CD4-positive, alpha-beta T cell treated with Interleukin-17A for 4 hours (primary cell): ENCODE results near the gene EXOC4.
"Not testable (repeated sequence)": the region's sequence is repeated elsewhere in the genome, so short reads cannot be mapped to it uniquely, and the experiment has no call there.

Experiments
- DNase-seq: peaks from one replicate; pipeline ENCODE4 v3.0.0-alpha.2; 2020; ENCODE audit warnings: mixed read lengths

Gene EXOC4

DNA sequence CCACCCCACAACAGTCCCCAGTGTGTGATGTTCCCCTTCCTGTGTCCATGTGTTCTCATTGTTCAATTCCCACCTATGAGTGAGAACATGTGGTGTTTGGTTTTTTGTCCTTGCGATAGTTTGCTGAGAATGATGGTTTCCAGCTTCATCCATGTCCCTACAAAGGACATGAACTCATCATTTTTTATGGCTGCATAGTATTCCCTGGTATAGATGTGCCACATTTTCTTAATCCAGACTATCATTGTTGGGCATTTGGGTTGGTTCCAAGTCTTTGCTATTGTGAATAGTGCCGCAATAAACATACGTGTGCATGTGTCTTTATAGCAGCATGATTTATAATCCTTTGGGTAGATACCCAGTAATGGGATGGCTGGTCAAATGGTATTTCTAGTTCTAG, 26.1 kb downstream of the EXOC4 start:
- not testable (repeated sequence) for DNase-seq

DNA sequence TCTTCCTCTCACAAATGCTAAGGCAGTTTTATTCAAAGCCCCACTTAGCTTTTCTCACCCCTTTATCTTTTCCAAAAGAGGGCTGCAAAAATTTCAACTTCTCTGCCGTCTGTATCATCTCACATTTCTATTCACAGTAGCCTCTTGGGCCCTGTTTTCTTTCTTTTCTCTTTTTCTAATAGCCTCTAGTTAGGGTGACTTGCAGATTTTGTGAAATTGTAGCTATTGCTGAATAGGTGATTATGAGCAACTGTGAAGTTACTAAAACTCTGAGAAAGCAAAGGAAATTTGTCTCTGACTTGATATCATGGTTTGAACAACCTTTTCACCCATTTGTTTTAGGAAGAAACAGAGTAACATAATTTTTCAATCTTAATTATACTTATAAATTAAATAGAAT, 29.2 kb downstream of the EXOC4 start:
- DNase-seq, result no peak

DNA sequence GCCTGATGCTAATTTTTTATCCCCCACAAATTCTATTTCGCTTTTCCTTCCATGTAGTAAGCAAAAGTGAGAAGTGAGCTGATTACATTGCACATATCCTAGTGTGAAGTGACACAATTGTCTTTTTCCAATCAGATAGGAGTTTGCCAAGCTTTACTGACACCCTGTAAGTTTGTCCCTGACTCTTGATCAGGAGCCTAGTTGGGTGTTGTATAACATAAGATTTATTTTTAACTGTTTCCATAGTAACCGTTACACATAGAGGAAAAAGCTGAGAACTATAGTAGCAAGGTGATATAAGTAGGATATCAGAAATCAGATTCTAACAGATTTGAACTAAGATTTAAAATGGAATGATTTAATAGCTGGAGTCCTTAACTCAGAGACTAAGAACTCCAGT, 31.2 kb downstream of the EXOC4 start:
- no peak for DNase-seq

DNA sequence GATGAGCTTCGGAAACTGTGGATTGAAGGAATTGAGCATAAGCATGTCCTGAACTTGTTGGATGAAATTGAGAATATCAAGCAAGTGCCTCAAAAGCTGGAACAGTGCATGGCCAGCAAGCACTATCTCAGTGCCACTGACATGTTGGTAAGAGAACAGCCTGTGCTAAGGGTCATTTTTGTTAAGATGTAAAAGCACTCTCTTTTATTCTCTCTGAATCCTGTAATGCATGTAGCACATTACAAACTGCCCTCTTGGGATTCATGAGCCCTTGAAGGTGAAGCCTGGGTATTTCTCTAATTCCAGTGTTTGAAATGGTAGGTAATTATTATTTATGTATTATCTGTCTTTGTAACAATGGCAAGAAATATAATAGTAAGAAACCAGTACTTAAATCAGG, 36.1 kb downstream of the EXOC4 start:
- DNase-seq, result no peak

DNA sequence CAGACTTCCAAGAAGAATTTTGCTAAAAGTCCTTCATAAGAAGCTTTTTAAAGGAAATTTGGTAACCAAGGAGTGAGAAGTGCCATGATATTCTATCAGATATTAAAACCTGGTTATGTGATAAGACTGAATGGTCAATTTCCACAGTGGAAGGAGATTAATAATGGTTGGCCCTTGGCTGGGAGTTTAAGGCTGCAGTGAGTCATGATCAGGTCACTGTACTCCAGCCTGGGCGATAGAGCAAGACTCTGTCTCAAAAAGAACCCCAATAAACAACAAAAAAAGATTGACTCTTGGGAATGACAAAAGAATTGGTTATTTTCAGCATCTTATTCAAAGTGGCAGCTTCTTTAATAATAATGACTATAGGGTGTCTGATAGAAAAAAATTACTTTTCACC, 37.2 kb downstream of the EXOC4 start:
- no peak for DNase-seq

DNA sequence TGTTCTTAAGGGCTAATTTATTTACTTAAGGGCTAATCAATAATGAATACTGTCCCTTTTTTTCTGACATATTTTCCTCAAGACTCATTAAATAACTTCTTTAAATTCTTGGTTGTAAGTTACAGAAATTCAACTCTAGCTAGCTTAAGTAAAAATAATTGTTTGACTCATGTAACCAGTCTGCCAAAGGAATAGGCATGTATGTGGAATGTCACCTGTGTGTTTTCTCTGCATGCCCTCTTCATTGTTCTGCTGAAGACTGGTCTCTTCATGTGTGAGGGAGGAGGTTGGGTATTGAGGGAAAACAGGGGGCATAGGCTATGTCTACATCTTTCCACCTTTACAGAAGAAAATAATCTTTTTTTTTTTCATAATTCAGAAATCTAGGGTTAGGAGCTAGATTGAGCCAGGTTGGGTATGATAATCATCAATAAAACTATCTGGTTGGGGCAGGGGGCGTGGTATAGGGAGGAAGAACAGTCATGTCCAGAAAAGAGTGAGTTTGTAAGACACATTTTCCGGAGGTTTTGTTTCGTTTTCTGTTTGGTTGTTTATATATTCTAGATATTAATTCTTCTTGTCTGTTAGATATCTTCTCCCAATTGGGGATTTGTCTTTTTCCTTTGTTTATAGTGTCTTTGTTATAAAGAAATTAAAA, 37.9 kb downstream of the EXOC4 start:
- DNase-seq, result no peak

DNA sequence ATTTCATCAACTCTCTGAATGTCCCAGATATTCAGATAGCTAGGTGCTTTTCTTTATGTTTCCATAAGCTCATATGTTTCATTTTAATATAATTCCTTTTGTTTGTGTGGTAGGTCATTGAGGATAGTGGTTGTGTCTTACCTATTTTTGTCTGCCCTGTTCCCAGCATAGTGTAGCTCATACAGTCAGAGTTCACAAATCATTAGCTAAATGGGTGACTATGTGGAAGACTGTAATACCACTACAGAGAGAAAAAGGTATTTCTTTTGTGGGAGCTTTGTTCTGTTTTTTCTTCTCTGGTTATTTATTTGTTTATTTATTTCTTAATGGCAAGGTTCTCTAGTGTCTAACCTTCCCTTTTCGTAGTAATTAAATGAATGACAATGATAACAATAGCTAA, 39.8 kb downstream of the EXOC4 start:
- DNase-seq, result no peak

DNA sequence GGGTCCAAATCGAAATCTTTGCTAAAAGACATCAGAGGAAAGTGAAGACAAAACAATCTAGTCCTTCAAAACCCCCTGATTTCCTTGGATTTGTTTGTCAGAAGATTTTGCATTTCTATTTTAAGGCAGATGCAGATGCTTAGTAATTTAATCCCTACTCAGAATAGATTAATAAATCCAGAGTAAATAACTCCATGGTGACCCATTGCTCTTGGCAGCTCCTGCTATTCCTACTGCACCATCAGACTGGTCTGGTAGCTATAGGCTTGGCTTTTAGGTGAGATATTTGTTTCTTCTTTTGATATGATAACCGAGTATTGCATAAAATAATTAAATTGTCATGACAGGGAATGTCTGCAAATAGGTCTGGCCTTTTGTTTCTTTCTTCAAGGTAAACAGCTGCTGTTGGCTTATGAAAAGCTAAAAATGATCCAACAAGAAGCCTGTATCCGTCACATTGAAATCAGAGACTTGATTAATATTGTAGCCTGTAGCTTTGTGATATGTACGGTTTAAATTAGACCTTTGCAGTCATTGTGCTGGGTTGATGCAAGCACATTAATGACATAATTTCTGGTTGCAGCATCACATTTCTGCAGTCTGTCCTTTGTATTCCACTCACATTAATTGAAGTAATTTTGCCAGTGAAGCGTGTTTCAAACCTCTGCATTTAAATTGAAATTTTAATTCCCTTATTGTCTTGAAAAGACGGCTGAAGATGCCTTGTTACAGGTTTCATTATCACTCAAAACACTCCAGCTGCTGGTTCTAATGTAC, 40.7 kb downstream of the EXOC4 start:
- no peak for DNase-seq

DNA sequence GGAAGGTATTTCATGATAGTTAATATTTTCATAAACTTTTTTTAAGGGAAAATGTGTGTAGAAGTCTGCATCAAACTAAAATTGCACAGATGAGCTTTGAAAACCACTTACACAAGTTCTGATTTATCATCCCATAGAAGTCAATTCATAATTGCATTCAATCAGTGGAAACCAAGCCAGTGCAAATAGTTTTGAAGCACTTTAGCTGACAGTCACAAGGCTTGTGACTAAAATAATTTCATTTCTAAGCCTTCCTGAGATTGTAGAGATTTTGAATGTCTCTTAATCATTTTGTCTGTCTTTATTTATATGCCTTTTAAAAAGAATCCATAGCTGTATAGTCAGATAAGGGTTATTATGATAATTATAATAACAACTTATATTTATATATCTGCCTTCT, 41.4 kb downstream of the EXOC4 start:
- no peak for DNase-seq

DNA sequence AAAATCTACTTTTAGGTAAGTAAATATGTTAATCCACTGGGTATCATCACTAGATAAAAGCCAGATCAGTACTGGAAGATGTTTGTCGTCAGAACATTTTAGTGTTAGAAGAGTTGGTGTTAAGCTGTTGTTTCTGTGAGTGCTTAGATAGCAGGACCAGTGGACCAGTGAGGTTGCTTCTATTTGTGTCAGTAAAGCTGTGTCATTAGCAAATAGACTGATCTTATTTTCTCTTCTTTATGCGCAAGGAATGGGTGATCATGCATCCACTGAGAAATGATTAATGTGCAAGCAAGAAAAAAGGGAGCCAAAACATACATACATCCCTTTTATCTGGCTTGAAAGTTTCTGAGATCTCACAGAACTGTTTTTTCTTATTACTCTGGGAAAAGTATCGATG, 42.6 kb downstream of the EXOC4 start:
- no peak for DNase-seq

DNA sequence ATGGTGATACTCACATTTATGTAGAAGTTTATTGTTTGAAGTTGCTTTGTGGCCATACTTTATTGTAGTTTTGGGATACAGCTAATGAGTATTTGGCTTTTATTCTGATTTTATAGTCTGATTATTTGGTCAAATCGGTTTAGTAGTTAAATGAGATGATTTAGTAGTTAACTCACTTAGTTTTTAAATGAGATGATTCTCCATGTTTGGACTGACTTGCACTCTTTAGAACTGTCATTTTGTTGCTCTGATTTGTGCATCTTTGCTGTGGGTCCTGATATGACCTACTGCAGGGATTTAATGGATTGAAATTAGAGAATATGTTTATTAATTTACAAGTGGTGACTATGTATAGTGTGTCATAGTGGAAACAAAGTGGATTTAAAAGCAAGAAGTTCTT, 44.2 kb downstream of the EXOC4 start:
- no peak for DNase-seq

DNA sequence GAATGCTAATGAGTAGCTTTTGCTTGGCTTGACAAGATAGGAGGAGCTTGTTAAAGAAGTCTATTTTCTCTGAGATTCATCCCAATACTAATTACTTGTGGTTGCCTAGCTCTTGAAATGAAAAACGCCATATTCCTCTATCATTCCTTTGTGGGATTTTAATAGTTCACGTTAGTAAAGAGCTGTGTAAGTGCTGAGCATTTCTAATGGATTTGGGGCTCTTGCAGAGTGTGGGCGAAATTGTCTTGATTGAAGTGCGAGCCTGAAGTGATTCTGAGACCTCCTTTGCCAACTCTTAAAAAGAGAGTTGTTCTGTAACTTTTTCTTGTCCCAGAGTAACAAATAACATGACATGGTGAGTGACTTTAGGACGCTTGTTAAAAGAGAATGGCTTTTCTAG, 45.2 kb downstream of the EXOC4 start:
- DNase-seq, result no peak

DNA sequence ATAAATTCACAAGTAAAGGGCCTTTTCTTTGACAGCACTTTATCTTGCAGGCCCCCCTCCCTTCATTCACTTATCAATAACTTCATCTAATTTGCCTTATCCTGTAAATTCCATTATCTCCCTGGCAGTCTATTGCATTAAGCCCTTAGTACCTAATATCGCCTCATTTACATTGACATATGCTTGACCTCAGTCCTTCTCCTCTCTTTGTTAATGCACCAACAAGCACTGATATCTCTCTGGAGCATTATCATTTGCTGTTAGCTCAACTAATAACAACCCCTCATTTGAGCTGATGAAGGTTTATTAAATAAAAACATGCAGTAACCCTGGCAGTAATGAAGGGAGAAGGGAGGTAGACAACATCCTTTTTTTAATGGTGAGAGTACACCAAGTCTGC, 46.8 kb downstream of the EXOC4 start:
- DNase-seq, result no peak

DNA sequence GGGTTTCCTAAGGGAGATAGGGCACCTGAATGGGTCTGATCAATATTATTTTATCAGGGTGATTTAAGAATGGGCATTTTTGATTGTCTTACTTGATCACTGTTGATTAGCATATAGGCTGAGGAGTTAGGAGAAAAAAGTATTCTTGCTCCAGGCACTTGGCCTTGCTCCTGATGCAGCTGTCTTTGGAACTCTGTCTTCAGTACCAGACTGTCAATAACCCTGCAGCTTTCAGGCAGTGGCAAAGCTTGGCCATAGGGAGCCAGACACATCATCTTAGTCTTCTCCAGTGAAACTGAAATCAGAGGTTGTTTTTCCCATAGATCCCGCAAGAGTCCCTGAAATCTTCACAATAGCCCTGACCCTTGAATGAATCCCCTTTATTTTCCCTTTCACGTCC, 47.2 kb downstream of the EXOC4 start:
- DNase-seq, result no peak

DNA sequence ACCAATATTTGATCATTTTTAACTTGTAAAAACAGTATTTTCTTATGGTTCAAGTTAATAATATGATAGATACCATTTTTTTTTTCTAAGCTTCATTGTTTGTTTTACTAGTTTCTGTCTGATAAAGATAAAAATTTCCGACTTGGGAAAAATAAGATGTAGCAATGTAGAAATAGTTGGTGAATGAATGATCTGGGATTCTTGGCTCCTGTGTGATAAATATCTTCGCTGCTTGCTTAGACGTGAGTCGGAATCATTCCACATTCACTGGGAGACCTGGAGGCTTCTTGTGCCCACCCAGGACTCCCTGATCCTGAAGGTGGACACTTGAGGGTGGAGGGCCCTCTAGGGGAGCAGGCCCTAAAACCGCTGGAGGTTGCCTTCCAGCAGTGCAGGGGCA, 47.9 kb downstream of the EXOC4 start:
- no peak for DNase-seq

DNA sequence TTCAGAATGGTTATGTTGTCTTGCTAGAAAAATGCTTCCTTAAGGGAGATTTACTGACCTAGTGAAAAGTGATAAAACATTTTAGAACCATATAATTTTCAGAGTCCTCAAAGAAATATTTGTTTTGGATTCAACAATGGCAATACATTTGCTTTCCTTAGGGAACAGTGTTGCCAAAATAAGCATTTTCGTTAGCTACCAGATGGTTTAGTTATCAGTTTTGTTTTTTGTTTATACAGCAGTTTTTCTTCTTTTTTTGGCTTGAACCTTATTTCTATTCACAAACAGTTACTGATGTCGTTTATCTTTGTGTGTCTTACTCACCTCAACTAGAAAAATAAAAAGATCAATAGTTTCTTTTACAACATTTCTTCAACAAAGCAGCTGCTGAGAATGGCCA, 48.6 kb downstream of the EXOC4 start:
- no peak for DNase-seq

DNA sequence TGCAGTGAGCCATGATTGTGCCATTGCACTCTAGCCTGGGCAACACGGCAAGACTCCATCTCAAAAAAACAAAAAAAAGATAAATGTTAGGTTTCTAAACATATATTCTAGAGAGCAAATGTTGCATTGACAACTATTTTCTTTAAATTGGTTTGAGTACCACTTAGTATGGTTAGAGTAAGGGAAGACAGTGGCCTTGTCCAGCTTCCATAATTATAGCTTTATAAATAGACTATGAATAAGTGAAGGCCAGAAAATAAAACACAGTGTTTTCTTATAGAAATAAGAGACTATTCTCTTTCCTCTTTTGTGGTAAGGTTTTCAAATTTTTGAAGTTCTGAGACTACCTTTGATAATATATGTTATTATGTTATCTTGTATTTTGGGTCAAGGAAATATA, 50.5 kb downstream of the EXOC4 start:
- DNase-seq, result no peak

DNA sequence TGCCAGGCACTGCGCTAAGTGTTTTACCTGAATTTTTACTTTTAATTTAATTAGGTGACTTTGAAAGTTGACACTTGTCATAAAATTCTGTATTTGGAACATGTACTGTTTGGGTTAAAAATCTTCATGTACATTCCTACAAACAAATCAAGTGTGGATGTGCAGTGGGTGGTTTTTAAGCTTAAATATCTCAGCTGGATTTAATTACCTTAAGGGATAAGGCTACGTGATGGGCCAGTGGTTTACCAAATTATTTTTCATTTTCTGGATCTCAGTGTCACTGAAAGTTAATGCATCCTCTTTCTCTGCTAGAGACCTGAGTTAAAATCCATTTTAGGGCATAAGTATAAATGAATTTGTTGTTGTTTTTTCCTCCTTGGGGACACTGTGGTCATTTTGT, 51.1 kb downstream of the EXOC4 start:
- no peak for DNase-seq

DNA sequence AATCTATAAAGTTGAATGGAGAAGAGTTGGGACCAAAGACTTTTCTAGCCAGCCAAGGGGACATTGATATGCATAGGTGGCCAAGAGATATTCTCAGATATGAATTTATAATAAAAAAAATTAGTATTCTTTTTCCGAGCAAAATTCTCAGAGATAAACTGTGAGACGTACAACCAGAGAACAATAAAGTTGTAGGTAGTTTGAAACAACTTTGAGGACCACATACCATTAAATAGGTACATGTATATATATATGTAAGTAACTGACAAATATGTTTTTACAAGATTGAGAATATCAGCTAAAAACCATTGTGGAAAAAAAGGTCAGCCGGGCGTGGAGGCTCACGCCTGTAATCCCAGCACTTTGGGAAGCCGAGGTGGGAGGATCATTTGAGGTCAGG, 56.5 kb downstream of the EXOC4 start:
- no peak for DNase-seq

DNA sequence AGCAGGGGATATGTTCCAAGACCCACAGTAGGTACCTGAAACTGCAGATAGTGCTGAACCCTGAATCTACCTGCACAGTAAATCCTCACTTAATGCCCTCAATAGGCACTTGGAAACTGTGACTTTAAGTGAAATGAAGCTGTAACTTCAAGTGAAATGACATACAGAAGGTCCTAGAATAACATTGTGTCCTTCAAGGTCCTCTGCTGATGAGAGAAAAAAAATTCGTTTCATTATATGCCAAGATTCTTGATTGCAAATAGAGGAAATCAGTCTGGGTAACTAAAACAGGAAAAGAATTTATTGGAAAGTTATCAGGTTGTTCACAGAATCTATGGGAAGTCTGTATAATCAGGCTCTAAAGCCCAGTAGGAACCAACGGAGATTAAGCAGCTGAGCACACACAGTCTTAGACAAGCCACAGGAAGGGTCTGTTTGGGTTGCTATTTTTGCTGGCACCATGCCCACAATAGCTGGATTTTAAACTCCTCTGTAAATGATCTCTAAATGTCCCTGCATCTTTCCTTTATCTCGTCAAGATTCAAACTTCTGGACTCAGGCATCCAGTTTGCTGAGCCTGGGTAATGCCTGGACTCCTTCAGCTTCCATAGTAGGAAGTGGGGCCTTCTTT, 57.5 kb downstream of the EXOC4 start:
- no peak for DNase-seq

DNA sequence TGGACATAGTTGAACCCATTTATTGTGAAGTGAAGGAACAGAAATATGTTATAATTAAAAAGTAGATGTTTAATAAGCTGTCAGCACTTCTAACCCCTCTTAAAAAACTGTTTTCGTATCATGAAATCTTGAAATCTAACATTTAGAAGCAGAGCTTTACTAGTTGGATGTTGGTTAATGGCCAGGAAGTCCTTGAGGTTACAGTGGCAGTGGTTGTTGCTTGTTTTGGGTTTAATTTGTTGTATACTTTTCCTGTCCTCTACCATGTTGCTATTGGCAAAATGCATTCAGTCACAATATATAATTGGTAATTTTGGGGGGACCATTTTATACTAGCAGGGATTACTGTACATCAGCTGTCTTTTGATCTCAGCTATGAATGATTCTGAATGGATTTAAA, 60.7 kb downstream of the EXOC4 start:
- DNase-seq, result no peak

DNA sequence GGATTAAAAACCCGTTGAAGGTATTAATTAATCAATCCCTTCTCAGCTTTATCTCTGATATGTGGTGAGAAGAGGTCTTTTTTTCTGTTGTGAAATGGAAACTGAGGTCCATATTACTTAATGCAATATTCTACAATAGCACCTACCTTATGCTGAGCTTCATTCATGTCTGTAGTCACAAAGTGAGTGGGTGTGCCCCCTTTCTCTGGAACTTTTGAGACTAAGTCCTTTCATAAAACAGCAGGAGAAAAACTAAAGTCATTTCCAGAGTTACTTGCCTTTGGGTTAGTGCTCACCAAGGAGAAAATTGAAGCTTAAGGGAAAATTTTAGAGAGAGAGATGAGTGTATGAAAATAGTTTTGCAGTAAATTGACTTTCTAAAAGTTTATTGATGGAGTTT, 61.2 kb downstream of the EXOC4 start:
- no peak for DNase-seq

DNA sequence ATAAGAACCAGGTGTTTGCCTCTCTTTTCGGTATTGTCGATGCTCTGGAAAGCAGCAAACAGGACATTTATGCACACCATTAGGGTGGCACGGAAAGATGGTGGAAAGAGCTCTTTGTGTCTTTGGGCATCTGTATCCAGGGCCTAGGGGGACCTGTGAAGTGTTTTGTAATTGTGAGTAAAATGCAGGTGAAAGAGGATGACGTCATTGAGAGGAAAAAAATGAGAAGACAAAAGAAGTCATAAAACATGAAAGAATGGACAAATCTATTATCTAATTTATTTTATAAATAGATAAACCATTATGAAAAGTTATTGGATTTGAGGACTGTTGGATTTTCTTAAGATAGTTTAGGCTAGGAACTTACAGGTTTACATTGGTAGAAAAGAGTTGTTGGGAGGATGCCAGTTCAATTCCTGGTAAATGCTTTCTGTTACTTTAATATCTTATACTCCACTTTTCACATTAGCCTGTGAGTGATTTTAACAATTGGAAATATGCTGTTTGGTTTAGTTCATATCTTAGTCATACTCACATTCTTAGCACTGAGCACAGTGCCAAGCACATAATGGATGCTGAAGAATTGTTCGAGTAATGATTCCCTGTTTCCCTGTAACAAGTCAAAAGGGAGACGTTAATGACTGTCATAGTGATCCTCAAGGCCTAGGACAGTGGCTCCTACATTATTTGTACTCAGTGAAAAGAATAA, 62.6 kb downstream of the EXOC4 start:
- no peak for DNase-seq

DNA sequence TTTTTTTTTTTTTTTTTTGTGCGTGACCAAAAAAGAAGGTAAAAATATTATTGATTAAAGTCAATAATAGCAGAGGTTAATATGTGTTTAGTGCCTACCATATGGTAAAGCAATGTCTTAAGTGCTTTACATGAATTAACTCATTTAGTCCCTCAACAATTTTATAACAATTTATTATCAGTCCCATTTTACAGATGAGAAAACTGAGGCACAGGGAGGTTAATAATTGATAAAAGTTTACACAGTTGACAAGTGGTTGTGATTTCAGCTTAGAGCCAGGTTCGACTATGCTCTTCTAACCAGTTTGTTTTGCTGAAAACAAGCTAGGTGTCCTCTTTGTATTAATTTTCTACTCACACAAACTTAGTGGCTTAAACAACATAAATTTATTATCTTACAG, 67.0 kb downstream of the EXOC4 start:
- no peak for DNase-seq
